Measurements from ENCODE around the gene DOCK11.
A peak's percentile ranks its signal among the peaks of the same experiment; 100 is the strongest.
"Not testable (repeated sequence)": the region's sequence is repeated elsewhere in the genome, so short reads cannot be mapped to it uniquely, and the experiment has no call there.

The DOCK11 gene

DNA sequence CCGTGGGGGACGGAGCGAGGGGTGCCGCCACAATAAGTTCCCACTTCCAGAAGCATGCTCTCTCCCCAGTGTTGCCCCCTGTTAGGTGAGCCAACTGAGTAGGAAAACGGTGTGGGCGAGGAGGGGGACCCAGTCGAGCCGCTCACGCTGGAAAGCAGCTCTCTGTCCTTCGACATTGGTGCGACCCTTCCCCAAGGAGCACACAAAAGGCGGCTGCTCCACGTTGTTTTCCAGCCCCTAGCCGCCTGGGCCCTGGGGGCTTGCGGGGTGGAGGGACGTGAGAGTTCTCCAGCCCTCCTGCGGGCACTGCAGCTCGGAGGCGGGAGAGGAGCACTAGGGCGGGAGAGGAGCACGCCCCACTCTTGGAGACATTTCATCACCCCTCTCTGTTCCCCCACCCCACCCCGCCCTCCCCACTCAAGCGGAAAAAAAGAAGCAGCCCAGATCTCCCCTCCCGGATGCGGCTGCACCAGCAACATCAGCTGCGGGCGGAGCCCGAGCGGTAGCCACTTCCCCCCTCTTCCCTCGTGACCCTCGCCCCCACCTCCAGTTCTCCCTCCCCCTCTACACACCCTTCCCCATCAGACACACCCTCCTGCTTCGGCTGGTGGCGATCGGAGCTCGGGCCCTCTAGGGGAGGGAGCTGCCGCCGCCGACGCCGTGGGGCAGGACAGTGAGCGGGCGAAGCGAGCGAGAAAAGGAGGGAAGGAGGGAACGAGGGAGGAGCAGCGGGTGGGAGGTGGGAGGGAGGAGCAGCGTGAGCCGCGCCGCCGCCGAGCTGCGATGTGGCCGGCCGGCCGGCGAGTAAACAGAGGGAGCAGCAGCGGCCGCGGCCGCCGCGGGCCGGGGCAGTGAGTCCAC lies at the start of gene DOCK11:
Gene DOCK11, plus strand, starts transcription at position 755 of the 861 bp plus-strand sequence. CDS start 157 bp downstream, outside the sequence.
- DNase-seq: peak; percentile 69

DNA sequence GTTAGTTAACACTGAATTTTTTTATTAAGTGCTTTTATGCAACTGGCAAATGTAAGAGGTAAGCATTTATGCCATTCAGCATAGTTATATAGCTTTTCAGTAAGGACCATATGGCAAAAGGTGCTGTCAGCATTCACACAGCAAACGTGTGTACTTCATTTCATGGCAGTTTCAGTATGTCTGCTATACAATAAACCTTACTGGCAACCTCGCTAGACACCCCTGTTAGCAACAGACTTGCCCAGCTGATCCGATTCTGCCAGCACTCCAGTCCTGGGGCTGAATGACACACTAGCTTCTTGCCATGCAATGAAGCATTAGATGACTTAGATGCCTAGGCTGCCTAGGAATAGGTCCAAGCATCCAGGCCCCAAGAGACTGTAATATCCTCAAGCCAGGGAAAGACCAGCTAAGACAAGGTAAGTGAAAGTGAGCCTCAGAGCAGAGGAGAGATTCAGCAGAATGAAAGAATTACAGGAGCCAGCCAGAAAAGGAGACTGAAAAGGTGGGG lies 47.3 kb upstream of the DOCK11 start:
- DNase-seq: no peak

DNA sequence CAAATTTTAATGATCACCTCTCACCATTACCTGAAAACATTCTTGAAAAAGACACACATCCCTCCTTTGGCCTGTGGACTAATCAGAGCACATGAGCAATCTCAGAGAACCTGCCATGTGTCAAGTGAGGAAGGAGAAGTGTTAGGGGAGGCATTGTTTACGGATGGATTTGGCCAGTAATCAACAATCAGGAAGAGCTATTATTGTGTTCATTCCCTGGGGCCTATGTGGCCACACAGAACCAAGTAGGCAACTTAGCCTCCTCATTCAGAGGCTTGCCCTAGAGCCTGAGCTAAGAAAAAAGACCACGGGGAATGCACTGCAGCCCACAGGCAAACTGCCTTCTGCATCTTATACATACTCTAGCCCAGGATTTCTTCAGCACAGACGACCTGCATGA lies 40.6 kb upstream of the DOCK11 start:
- no peak for DNase-seq

- no peak for DNase-seq
These were observed 36.1 kb upstream of the DOCK11 start for GRCh38 chrX:118459494-118459893.

DNA sequence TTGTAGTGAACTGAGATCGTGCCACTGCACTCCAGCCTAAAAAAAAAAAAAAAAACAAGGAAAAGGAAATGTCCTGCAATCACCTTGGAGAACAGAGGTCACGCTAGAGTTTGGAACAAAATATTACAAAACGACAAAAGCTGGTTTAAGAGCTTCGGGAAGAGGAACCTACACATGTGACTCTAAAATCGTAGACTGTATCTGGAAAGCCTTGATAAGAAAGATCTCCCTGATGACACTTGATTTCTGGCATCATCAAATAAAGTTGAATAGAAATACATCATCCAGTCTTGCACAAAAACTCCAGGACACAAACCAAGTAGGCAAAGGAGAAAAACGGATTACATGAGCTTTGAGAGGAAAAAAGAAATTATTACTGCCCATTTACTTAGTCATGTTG lies 31.1 kb upstream of the DOCK11 start:
- DNase-seq: no peak

DNA sequence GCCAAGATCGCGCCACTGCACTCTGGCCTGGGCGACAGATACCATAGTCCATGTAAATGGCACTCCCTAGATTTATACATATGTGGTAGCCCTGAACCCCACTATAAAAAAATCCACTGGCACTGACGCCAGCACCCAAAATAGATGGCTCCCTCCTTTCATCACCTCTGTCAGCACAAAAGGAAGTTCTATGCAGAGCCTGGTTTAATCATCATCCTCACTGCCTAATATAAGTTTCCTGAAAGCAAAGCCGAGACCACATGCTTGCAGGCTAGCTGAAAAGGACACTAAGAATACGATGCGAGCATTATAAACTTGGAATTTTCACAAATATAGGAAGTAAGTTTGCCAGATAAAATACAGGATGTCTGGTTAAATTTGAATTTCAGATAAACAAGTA lies 27.5 kb upstream of the DOCK11 start:
- no peak for DNase-seq

DNA sequence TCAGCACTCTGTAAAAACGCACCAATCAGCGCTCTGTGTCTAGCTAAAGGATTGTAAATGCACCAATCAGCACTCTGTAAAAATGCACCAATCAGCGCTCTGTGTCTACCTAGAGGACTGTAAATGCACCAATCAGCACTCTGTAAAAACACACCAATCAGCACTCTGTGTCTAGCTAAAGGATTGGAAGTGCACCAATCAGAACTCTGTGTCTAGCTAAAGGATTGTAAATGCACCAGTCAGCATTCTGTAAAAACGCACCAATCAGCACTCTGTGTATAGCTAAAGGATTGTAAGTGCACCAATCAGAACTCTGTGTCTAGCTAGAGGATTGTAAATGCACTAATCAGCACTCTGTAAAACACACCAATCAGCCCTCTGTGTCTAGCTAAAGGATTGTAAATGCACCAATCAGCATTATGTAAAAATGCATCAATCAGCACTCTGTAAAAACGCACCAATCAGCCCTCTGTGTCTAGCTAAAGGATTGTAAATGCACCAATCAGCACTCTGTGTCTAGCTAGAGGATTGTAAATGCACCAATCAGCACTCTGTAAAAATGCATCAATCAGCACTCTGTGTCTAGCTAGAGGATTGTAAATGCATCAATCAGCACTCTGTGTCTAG lies 24.8 kb upstream of the DOCK11 start:
- not testable (repeated sequence) for DNase-seq

- no peak for DNase-seq
These were observed 21.0 kb upstream of the DOCK11 start for GRCh38 chrX:118474586-118474985.

GRCh38 chrX:118475903-118476302 lies 19.7 kb upstream of the DOCK11 start:
- no peak for DNase-seq

- no peak for DNase-seq
These were observed 15.4 kb upstream of the DOCK11 start for GRCh38 chrX:118480172-118480571.

DNA sequence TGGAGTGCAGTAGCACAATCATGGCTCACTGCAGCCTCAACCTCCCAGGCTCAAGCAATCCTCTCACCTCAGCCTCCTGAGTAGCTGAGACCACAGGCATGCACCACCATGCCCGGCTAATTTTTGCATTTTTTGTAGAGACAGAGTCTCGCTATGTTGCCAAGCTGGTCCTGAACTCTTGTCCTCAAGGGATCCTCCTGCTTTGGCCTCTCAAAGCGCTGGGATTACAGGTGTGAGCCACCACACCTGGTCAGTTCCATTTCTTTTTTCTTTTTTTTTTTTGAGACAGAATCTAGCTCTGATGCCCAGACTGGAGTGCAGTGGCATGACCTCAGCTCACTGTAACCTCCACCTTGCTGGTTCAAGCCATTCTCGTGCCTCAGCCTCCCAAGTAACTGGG lies 13.2 kb upstream of the DOCK11 start:
- DNase-seq: not testable (repeated sequence)

DNA sequence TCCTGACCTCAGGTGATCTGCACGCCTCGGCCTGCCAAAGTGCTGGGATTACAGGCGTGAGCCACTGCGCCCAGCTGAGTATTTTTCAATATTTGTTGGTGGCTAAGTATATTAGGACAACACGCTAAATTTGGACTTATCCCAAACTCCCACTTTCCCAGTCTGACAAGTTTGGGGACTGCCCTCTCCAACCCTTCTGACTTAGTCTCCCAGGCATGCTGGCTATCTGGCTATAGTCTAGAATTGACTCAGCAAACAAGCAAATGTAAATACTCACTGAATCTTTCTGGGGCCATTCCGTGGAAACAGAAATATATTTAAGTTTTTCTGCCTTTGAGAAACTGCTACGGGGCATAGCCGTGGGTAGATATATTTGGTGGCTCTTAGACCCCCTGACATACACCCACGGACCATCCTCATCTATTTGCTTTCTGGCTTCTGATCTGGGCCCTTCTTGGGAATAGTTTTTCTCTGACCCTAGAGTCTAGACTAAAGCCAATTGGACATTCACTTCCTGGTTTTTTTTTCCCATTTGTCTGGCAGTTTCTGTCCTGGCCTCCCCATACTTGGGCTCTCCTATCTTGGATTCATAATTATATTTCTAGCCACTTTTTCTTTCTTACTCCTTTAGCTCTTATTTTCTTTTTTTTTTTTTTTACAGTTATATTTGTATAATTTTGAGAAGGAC lies 11.3 kb upstream of the DOCK11 start:
- DNase-seq: no peak

DNA sequence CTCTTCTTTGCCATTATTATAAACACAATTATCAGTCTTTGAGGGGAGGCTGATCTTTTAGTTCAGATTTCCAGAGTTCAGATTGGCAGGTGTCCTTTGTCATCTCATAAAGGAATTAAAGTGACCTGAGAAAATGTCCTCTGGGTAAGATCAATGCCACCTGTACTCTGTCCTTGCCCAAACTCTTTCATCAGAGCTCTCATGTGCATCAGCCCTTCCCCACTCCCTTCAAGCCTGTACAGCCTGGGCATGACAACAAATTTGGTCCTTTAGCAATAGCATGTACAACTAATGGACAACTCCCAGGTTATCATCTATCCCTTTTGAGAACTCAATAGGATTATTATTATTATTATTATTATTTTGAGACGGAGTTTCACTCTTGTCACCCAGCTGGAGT lies 8.9 kb upstream of the DOCK11 start:
- not testable (repeated sequence) for DNase-seq

DNA sequence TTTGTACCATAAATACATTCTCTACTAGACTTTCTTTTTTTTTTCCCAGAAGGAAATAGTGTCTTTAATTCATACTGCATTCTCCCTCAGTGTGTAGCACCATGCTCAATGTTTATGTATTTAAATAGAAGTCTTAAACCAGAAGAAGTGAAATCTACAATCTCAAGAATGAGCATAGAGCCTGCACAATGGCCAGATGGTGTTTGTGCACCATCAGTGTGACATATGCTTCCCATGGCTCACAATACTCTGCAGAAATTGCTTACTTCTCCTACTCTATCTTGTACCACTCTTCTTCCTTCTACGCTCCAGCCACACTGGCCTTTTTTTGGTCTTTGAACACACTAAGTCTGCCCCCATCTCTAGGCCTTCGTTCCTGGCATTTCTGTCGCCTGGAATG lies 2.6 kb upstream of the DOCK11 start:
- DNase-seq: no peak

- no peak for DNase-seq
These were observed 1.8 kb upstream of the DOCK11 start for GRCh38 chrX:118493653-118494297.

DNA sequence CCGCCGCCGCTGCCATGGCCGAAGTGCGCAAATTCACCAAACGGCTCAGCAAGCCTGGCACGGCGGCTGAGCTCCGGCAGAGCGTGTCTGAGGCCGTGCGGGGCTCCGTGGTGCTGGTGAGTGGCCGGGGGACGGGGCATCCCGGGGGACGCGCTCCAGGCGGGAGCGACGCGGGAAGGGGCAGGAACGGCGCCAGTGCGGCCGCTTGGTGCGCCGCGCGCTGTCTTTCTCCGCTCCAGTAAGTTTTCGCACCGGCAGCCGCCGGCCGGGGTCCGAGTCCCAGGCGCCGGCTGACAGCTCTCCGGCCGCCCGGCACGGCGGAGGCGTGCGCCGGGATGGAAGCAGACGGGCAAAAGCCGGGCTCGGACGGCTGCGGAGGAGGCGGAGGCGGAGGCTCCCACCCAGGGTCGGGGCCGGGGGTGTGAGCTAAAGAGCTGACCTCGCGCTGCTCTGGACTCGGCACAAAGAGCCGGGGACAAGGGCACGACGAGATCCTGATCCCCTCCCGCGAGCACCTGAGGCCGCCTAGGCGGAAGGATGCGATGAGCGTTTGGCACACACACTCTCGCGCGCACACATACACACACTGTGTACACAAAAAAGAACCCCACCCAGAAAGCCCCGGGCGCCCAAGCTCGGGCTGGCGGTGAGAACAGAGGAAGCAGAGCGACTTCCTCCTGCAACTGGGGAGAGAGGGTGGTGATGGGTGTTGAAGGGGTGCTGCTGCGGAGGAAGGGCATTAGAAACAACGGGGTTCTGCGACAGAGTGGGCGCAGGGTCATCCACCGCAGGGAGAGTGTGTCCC lies 545 bp downstream of the DOCK11 start:
- DNase-seq: peak; percentile 71

- DNase-seq: no peak
These were observed 1.1 kb downstream of the DOCK11 start for GRCh38 chrX:118496763-118497079.

DNA sequence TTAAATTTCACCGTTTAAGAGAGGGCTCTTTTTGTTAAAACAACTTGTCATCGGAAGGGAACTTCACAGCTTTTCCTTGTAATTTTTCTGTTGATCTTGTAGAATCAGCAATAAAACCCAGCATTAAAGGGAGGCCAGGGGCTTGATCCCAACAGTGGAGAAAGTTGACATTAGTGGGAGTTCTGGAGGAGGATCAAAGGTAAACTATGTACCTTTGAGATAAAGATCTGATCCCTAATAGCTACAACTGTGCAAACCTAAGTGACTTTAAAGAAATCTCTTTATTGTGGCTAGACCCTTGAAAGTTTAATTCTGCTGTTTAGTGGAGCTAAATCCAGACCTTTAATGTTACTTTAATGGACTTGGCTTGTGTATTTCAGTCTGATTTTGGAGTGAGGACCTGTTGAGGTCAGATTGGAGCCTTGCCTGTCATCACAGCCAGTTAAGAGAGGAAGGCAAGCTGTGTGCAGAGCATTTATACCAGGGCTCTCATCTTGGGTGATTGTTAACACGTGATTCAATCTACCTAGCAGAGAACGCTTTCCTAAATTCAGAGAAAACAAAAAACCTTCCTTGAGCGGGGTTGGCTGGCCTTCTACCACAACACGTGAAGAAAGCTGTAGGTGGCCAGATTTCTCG lies 1.7 kb downstream of the DOCK11 start:
- DNase-seq: no peak

GRCh38 chrX:118498351-118498750 lies 2.7 kb downstream of the DOCK11 start:
- no peak for DNase-seq

DNA sequence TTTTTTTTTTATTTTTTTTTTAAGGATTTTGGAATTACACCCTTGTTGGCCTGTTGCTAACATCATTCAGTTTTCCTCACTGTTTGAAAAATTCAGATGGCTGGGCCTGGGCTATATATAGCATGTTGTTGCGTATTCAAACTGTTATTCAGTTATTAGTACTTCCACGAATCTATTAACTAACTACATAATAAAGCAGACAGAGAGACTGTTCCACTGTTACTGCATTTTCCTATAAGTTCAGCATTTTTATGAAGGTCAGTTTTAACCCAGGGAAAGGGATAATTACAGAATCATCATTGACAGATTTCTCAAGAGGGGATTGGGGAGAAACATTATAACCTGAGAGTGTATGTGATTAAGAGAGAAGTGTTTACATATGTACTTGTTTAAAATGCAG lies 3.1 kb downstream of the DOCK11 start:
- no peak for DNase-seq

DNA sequence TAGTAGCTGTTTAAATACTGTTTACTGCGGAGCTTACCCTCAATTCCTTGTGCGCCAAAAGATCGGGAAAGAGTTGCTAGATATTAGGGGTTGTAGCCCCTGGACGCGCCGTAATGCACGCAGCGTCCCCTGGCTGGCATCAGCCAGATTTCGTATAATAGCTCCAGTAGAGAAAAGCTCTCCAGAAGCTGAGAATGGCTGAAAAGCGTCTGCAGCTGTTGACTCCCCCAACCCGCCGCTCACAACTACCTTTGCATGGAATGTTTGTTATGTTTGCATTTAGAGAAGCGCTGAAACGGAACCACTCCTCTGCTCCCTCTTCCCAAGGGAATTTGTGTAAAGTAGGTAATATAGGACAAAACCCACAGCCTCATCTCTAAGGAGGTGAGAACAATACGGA lies 3.7 kb downstream of the DOCK11 start:
- DNase-seq: peak; percentile 39
